HepG2 (cell line): ENCODE data around the gene ATP11A. TPM values are rescaled to one million over a fixed set of nuclear protein-coding genes. Genes with fewer than 3 reads are reported as not detected.

Experiments used
- CC2D1A ChIP-seq: sonication (generic); formaldehyde crosslinking; IDR thresholded peaks from 2 replicates; pipeline ENCODE4 v1.8.1; 2023; ENCODE audit warnings: mild to moderate bottlenecking, missing genetic modification reagents
- HOXA5 ChIP-seq: sonication (generic); formaldehyde crosslinking; IDR thresholded peaks from 2 replicates; pipeline ENCODE4 v1.4.0; 2020; ENCODE audit warnings: missing genetic modification reagents
- IRF2 ChIP-seq: IDR thresholded peaks from 2 replicates; pipeline ENCODE4 v1.6.1; 2018; ENCODE audit warnings: missing genetic modification reagents, missing compliant biosample characterization
- NFE2L1 ChIP-seq: sonication (generic); formaldehyde crosslinking; IDR thresholded peaks from 2 replicates; pipeline ENCODE4 v1.4.0; 2020; ENCODE audit warnings: missing genetic modification reagents, mild to moderate bottlenecking, borderline replicate concordance
- PHB2 ChIP-seq: fragments of 450-650 bp; IDR thresholded peaks from 2 replicates; pipeline ENCODE4 v1.6.1; 2018; ENCODE audit not compliant: partially characterized antibody
- ZFP36L1 ChIP-seq: sonication (generic); formaldehyde crosslinking; IDR thresholded peaks from 2 replicates; pipeline ENCODE4 v1.8.0; 2022; ENCODE audit warnings: mild to moderate bottlenecking, missing genetic modification reagents, moderate library complexity
- ZNF101 ChIP-seq: sonication (generic); formaldehyde crosslinking; IDR thresholded peaks from 2 replicates; pipeline ENCODE4 v1.4.0; 2020; ENCODE audit warnings: mild to moderate bottlenecking, low read depth, missing genetic modification reagents, borderline replicate concordance
- ZNF354B ChIP-seq: sonication (generic); formaldehyde crosslinking; IDR thresholded peaks from 2 replicates; pipeline ENCODE4 v1.8.0; 2022; ENCODE audit warnings: mild to moderate bottlenecking, missing genetic modification reagents
- polyA plus RNA-seq, 8 experiments: library from polyadenylated mRNA; depleted of rRNA in 3 of 8; stranded (reverse) in 7 of 8; unstranded in 1 of 8; fragments of >200 nt; fragmentation: Illumina TruSeq in 4 of 8; extraction: Trizol in 4 of 8; gene quantifications; 2 replicates each; pipeline versions ENCODE4 v1.2.1 to v1.2.3, GENCODE V29; 2011 to 2016; ENCODE audit warnings: low read depth in 4 of 8, missing spikeins in 1 of 8, mixed read lengths in 1 of 8; ENCODE audit not compliant: insufficient read depth in 1 of 8
- total RNA-seq, 5 experiments: library from RNA; depleted of rRNA; stranded (reverse); fragments of >200 nt; fragmentation: Illumina TruSeq; extraction: Trizol; gene quantifications; 2 replicates each; pipeline ENCODE4 v1.2.3, GENCODE V29; 2016; ENCODE audit warnings: low read depth in 1 of 5
- TF ChIP-seq, protein P1 (sequence below): sonication (generic); formaldehyde crosslinking; IDR thresholded peaks from 2 replicates; pipeline ENCODE4 v1.4.0; 2020; ENCODE audit warnings: missing genetic modification reagents, mild to moderate bottlenecking, borderline replicate concordance
- TF ChIP-seq, protein P2 (sequence below): sonication (generic); formaldehyde crosslinking; IDR thresholded peaks from 2 replicates; pipeline ENCODE4 v1.4.0; 2020; ENCODE audit warnings: low read depth, mild to moderate bottlenecking, missing genetic modification reagents
- TF ChIP-seq, protein P3 (sequence below): sonication (generic); formaldehyde crosslinking; IDR thresholded peaks from 2 replicates; pipeline ENCODE4 v1.4.0; 2020; ENCODE audit warnings: missing genetic modification reagents
- TF ChIP-seq, protein P4 (sequence below): sonication (generic); formaldehyde crosslinking; IDR thresholded peaks from 2 replicates; pipeline ENCODE4 v1.4.0; 2020; ENCODE audit warnings: missing genetic modification reagents

The ATP11A gene
- total and polyA plus RNA-seq, 2 of the 13 experiments (the other 11 are each of a cell fraction or from before 2014, with no cell fraction given) = 18.4 to 20.1 TPM

DNA sequence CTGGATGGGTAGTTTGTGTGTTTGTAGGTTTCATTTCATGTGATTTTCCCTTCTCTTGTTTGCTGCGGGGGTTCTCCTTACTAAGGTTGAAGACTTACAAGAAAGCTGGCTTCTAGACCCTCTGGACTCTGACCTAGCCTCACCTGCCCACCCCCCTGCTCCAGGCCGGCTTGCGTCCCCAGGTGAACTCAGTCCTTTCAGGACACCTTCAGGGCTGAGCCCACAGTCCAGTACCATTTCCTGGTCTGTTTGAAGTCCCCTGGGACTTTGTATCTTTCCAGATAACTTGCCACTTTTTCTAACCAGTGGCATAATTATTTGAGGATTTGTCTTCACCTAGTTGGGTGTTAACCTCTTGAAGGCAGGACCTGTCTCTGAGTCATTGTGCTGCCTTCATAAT is 227.9 kb downstream of the ATP11A start (continued):
- TF ChIP-seq, protein P1, sequence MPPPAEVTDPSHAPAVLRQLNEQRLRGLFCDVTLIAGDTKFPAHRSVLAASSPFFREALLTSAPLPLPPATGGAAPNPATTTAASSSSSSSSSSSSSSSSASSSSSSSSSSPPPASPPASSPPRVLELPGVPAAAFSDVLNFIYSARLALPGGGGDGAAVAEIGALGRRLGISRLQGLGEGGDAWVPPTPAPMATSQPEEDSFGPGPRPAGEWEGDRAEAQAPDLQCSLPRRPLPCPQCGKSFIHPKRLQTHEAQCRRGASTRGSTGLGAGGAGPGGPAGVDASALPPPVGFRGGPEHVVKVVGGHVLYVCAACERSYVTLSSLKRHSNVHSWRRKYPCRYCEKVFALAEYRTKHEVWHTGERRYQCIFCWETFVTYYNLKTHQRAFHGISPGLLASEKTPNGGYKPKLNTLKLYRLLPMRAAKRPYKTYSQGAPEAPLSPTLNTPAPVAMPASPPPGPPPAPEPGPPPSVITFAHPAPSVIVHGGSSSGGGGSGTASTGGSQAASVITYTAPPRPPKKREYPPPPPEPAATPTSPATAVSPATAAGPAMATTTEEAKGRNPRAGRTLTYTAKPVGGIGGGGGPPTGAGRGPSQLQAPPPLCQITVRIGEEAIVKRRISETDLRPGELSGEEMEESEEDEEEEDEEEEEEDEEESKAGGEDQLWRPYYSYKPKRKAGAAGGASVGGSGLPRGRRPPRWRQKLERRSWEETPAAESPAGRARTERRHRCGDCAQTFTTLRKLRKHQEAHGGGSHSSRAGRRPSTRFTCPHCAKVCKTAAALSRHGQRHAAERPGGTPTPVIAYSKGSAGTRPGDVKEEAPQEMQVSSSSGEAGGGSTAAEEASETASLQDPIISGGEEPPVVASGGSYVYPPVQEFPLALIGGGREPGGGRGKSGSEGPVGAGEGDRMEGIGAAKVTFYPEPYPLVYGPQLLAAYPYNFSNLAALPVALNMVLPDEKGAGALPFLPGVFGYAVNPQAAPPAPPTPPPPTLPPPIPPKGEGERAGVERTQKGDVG (CRISPR knock-in tag) = no peak
- no peak for TF ChIP-seq ZNF354B (CRISPR knock-in tag)
- no peak for TF ChIP-seq IRF2 (CRISPR knock-in tag)
- TF ChIP-seq, protein P2, sequence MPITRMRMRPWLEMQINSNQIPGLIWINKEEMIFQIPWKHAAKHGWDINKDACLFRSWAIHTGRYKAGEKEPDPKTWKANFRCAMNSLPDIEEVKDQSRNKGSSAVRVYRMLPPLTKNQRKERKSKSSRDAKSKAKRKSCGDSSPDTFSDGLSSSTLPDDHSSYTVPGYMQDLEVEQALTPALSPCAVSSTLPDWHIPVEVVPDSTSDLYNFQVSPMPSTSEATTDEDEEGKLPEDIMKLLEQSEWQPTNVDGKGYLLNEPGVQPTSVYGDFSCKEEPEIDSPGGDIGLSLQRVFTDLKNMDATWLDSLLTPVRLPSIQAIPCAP = no peak
- no peak for TF ChIP-seq ZFP36L1 (CRISPR knock-in tag)
- no peak for TF ChIP-seq CC2D1A (CRISPR knock-in tag)
- TF ChIP-seq HOXA5 (CRISPR knock-in tag) = no peak
- TF ChIP-seq NFE2L1 = no peak
- TF ChIP-seq, protein P3, sequence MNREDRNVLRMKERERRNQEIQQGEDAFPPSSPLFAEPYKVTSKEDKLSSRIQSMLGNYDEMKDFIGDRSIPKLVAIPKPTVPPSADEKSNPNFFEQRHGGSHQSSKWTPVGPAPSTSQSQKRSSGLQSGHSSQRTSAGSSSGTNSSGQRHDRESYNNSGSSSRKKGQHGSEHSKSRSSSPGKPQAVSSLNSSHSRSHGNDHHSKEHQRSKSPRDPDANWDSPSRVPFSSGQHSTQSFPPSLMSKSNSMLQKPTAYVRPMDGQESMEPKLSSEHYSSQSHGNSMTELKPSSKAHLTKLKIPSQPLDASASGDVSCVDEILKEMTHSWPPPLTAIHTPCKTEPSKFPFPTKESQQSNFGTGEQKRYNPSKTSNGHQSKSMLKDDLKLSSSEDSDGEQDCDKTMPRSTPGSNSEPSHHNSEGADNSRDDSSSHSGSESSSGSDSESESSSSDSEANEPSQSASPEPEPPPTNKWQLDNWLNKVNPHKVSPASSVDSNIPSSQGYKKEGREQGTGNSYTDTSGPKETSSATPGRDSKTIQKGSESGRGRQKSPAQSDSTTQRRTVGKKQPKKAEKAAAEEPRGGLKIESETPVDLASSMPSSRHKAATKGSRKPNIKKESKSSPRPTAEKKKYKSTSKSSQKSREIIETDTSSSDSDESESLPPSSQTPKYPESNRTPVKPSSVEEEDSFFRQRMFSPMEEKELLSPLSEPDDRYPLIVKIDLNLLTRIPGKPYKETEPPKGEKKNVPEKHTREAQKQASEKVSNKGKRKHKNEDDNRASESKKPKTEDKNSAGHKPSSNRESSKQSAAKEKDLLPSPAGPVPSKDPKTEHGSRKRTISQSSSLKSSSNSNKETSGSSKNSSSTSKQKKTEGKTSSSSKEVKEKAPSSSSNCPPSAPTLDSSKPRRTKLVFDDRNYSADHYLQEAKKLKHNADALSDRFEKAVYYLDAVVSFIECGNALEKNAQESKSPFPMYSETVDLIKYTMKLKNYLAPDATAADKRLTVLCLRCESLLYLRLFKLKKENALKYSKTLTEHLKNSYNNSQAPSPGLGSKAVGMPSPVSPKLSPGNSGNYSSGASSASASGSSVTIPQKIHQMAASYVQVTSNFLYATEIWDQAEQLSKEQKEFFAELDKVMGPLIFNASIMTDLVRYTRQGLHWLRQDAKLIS (CRISPR knock-in tag) = no peak
- no peak for TF ChIP-seq PHB2
- TF ChIP-seq, protein P4, sequence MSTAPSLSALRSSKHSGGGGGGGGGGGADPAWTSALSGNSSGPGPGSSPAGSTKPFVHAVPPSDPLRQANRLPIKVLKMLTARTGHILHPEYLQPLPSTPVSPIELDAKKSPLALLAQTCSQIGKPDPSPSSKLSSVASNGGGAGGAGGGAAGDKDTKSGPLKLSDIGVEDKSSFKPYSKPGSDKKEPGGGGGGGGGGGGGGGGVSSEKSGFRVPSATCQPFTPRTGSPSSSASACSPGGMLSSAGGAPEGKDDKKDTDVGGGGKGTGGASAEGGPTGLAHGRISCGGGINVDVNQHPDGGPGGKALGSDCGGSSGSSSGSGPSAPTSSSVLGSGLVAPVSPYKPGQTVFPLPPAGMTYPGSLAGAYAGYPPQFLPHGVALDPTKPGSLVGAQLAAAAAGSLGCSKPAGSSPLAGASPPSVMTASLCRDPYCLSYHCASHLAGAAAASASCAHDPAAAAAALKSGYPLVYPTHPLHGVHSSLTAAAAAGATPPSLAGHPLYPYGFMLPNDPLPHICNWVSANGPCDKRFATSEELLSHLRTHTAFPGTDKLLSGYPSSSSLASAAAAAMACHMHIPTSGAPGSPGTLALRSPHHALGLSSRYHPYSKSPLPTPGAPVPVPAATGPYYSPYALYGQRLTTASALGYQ = no peak
- no peak for TF ChIP-seq ZNF101 (CRISPR knock-in tag)
